Measurements from ENCODE around the gene TRABD.

Gene TRABD

GRCh38 chr22:50173311-50173982, 12.3 kb upstream of the TRABD start:
- in situ Hi-C loops (cut with MboI; ENCODE audit: low sequenced_read_pairs): no loop called here

GRCh38 chr22:50173983-50174355, 11.7 kb upstream of the TRABD start:
- in situ Hi-C loops (cut with MboI; ENCODE audit: low sequenced_read_pairs): no loop called here

GRCh38 chr22:50174382-50175190, 11.1 kb upstream of the TRABD start:
- in situ Hi-C loops (cut with MboI; ENCODE audit: low sequenced_read_pairs): no loop called here

GRCh38 chr22:50175191-50175461, 10.6 kb upstream of the TRABD start:
- in situ Hi-C loops (cut with MboI; ENCODE audit: low sequenced_read_pairs): no loop called here

- in situ Hi-C loops (cut with MboI; ENCODE audit: low sequenced_read_pairs): no loop called here
Measured at GRCh38 chr22:50175921-50176849, 9.5 kb upstream of the TRABD start.

GRCh38 chr22:50176850-50177536, 8.7 kb upstream of the TRABD start:
- in situ Hi-C loops (cut with MboI; ENCODE audit: low sequenced_read_pairs): no loop called here

GRCh38 chr22:50177537-50178470, 7.9 kb upstream of the TRABD start:
- in situ Hi-C loops (cut with MboI; ENCODE audit: low sequenced_read_pairs): no loop called here

- in situ Hi-C loops (cut with MboI; ENCODE audit: low sequenced_read_pairs): no loop called here
Measured at GRCh38 chr22:50178471-50178864, 7.2 kb upstream of the TRABD start.

- in situ Hi-C loops (cut with MboI; ENCODE audit: low sequenced_read_pairs): no loop called here
Measured at GRCh38 chr22:50178871-50179869, 6.5 kb upstream of the TRABD start.

- in situ Hi-C loops (cut with MboI; ENCODE audit: low sequenced_read_pairs): no loop called here
Measured at GRCh38 chr22:50179937-50180726, 5.6 kb upstream of the TRABD start.

GRCh38 chr22:50180727-50181521, 4.8 kb upstream of the TRABD start:
- in situ Hi-C loops (cut with MboI; ENCODE audit: low sequenced_read_pairs): no loop called here

- in situ Hi-C loops (cut with MboI; ENCODE audit: low sequenced_read_pairs): no loop called here
Measured at GRCh38 chr22:50182176-50183081, 3.3 kb upstream of the TRABD start.

- in situ Hi-C loops (cut with MboI; ENCODE audit: low sequenced_read_pairs): no loop called here
Measured at GRCh38 chr22:50183141-50183971, 2.4 kb upstream of the TRABD start.

GRCh38 chr22:50184004-50184901, 1.5 kb upstream of the TRABD start:
- in situ Hi-C loops (cut with MboI; ENCODE audit: low sequenced_read_pairs): no loop called here

Data from HL-60/S4 treated with phorbol 12-myristate 13-acetate at 8.2 ng/mL for 4 days and 3 days (cell line).